ENCODE measurements around the gene MATCAP1.

Gene MATCAP1

GRCh38 chr16:67216612-67217490 is 33.1 kb upstream of the MATCAP1 start:
- Histone ChIP-seq H3K4me1 (ENCODE audit: control insufficient read depth, insufficient read depth, low read length) (peaks cover 2% of the 10 kb centered on the region), H3K36me3 (ENCODE audit: control insufficient read depth in 2 of 2, insufficient read depth in 2 of 2, low read length in 2 of 2) (peaks cover 0 to 4% of the 10 kb centered on the region in 2 donors), H3K27me3 (ENCODE audit: control insufficient read depth in 1 of 2, insufficient read depth in 2 of 2, low read length in 2 of 2) (no peaks in the 10 kb centered on the region), H3K4me3 (ENCODE audit: low read length in 2 of 2) (no peak overlapping the region), H3K9ac (ENCODE audit: low read length in 2 of 2) (no peak overlapping the region), H3K9me3 (ENCODE audit: control insufficient read depth in 2 of 2, low read length in 2 of 2) (no peaks in the 10 kb centered on the region), H3K27ac (ENCODE audit: low read length) (no peak overlapping the region)

- Histone ChIP-seq H3K4me3 (ENCODE audit: low read length in 2 of 2) (no peak overlapping the region), H3K9me3 (ENCODE audit: control insufficient read depth in 2 of 2, low read length in 2 of 2) (no peaks in the 10 kb centered on the region), H3K4me1 (ENCODE audit: control insufficient read depth, insufficient read depth, low read length) (peaks cover 2% of the 10 kb centered on the region), H3K27ac (ENCODE audit: low read length) (no peak overlapping the region), H3K36me3 (ENCODE audit: control insufficient read depth in 2 of 2, insufficient read depth in 2 of 2, low read length in 2 of 2) (peaks cover 0 to 6% of the 10 kb centered on the region in 2 donors), H3K9ac (ENCODE audit: low read length in 2 of 2) (no peak overlapping the region), H3K27me3 (ENCODE audit: control insufficient read depth in 1 of 2, insufficient read depth in 2 of 2, low read length in 2 of 2) (no peaks in the 10 kb centered on the region)
Measured at GRCh38 chr16:67215706-67216105, 31.9 kb upstream of the MATCAP1 start.

- H3K27me3 ChIP-seq (ENCODE audit: control insufficient read depth in 1 of 2, insufficient read depth in 2 of 2, low read length in 2 of 2), result no peaks in the 10 kb centered on the region
- H3K27ac ChIP-seq (ENCODE audit: low read length), result no peak overlapping the region
- H3K4me1 ChIP-seq (ENCODE audit: control insufficient read depth, insufficient read depth, low read length), result peaks cover 2% of the 10 kb centered on the region
- peaks cover 0 to 6% of the 10 kb centered on the region in 2 donors for H3K36me3 ChIP-seq (ENCODE audit: control insufficient read depth in 2 of 2, insufficient read depth in 2 of 2, low read length in 2 of 2)
- H3K9ac ChIP-seq (ENCODE audit: low read length in 2 of 2), result no peak overlapping the region
- H3K4me3 ChIP-seq (ENCODE audit: low read length in 2 of 2), result no peak overlapping the region
- no peaks in the 10 kb centered on the region for H3K9me3 ChIP-seq (ENCODE audit: control insufficient read depth in 2 of 2, low read length in 2 of 2)
Measured at GRCh38 chr16:67213197-67214019, 29.6 kb upstream of the MATCAP1 start.

GRCh38 chr16:67212766-67213165 is 29.0 kb upstream of the MATCAP1 start:
- H3K4me3 ChIP-seq (ENCODE audit: low read length in 2 of 2), result no peak overlapping the region
- H3K27me3 ChIP-seq (ENCODE audit: control insufficient read depth in 1 of 2, insufficient read depth in 2 of 2, low read length in 2 of 2), result no peaks in the 10 kb centered on the region
- no peaks in the 10 kb centered on the region for H3K9me3 ChIP-seq (ENCODE audit: control insufficient read depth in 2 of 2, low read length in 2 of 2)
- H3K9ac ChIP-seq (ENCODE audit: low read length in 2 of 2), result no peak overlapping the region
- H3K4me1 ChIP-seq (ENCODE audit: control insufficient read depth, insufficient read depth, low read length), result peaks cover 2% of the 10 kb centered on the region
- H3K27ac ChIP-seq (ENCODE audit: low read length), result no peak overlapping the region
- H3K36me3 ChIP-seq (ENCODE audit: control insufficient read depth in 2 of 2, insufficient read depth in 2 of 2, low read length in 2 of 2), result peaks cover 0 to 6% of the 10 kb centered on the region in 2 donors

- Histone ChIP-seq H3K27ac (ENCODE audit: low read length) (no peak overlapping the region), H3K27me3 (ENCODE audit: control insufficient read depth in 1 of 2, insufficient read depth in 2 of 2, low read length in 2 of 2) (no peaks in the 10 kb centered on the region), H3K4me1 (ENCODE audit: control insufficient read depth, insufficient read depth, low read length) (peaks cover 2% of the 10 kb centered on the region), H3K36me3 (ENCODE audit: control insufficient read depth in 2 of 2, insufficient read depth in 2 of 2, low read length in 2 of 2) (peaks cover 0 to 4% of the 10 kb centered on the region in 2 donors), H3K9ac (ENCODE audit: low read length in 2 of 2) (no peak overlapping the region), H3K9me3 (ENCODE audit: control insufficient read depth in 2 of 2, low read length in 2 of 2) (no peaks in the 10 kb centered on the region), H3K4me3 (ENCODE audit: low read length in 2 of 2) (no peak overlapping the region)
Measured at GRCh38 chr16:67211674-67212073, 27.9 kb upstream of the MATCAP1 start.

- Histone ChIP-seq H3K4me1 (ENCODE audit: control insufficient read depth, insufficient read depth, low read length) (no peaks in the 10 kb centered on the region), H3K4me3 (ENCODE audit: low read length in 2 of 2) (no peak overlapping the region), H3K27me3 (ENCODE audit: control insufficient read depth in 1 of 2, insufficient read depth in 2 of 2, low read length in 2 of 2) (no peaks in the 10 kb centered on the region), H3K9me3 (ENCODE audit: control insufficient read depth in 2 of 2, low read length in 2 of 2) (no peaks in the 10 kb centered on the region), H3K9ac (ENCODE audit: low read length in 2 of 2) (no peak overlapping the region), H3K36me3 (ENCODE audit: control insufficient read depth in 2 of 2, insufficient read depth in 2 of 2, low read length in 2 of 2) (peaks cover 0 to 7% of the 10 kb centered on the region in 2 donors), H3K27ac (ENCODE audit: low read length) (no peak overlapping the region)
Measured at GRCh38 chr16:67210069-67210937, 26.5 kb upstream of the MATCAP1 start.

GRCh38 chr16:67209565-67209964 is 25.8 kb upstream of the MATCAP1 start:
- Histone ChIP-seq H3K4me1 (ENCODE audit: control insufficient read depth, insufficient read depth, low read length) (no peaks in the 10 kb centered on the region), H3K27ac (ENCODE audit: low read length) (no peak overlapping the region), H3K9ac (ENCODE audit: low read length in 2 of 2) (no peak overlapping the region), H3K27me3 (ENCODE audit: control insufficient read depth in 1 of 2, insufficient read depth in 2 of 2, low read length in 2 of 2) (no peaks in the 10 kb centered on the region), H3K9me3 (ENCODE audit: control insufficient read depth in 2 of 2, low read length in 2 of 2) (no peaks in the 10 kb centered on the region), H3K36me3 (ENCODE audit: control insufficient read depth in 2 of 2, insufficient read depth in 2 of 2, low read length in 2 of 2) (peaks cover 0 to 6% of the 10 kb centered on the region in 2 donors), H3K4me3 (ENCODE audit: low read length in 2 of 2) (no peak overlapping the region)

GRCh38 chr16:67208154-67208896 is 24.6 kb upstream of the MATCAP1 start:
- Histone ChIP-seq H3K4me3 (ENCODE audit: low read length in 2 of 2) (no peak overlapping the region), H3K36me3 (ENCODE audit: control insufficient read depth in 2 of 2, insufficient read depth in 2 of 2, low read length in 2 of 2) (peaks cover 0 to 6% of the 10 kb centered on the region in 2 donors), H3K9ac (ENCODE audit: low read length in 2 of 2) (no peak overlapping the region), H3K27me3 (ENCODE audit: control insufficient read depth in 1 of 2, insufficient read depth in 2 of 2, low read length in 2 of 2) (no peaks in the 10 kb centered on the region), H3K27ac (ENCODE audit: low read length) (no peak overlapping the region), H3K4me1 (ENCODE audit: control insufficient read depth, insufficient read depth, low read length) (no peaks in the 10 kb centered on the region), H3K9me3 (ENCODE audit: control insufficient read depth in 2 of 2, low read length in 2 of 2) (no peaks in the 10 kb centered on the region)

- H3K9ac ChIP-seq (ENCODE audit: low read length in 2 of 2), result no peak overlapping the region
- no peaks in the 10 kb centered on the region for H3K4me1 ChIP-seq (ENCODE audit: control insufficient read depth, insufficient read depth, low read length)
- no peak overlapping the region for H3K4me3 ChIP-seq (ENCODE audit: low read length in 2 of 2)
- peaks cover 0 to 8% of the 10 kb centered on the region in 2 donors for H3K36me3 ChIP-seq (ENCODE audit: control insufficient read depth in 2 of 2, insufficient read depth in 2 of 2, low read length in 2 of 2)
- H3K27ac ChIP-seq (ENCODE audit: low read length), result no peak overlapping the region
- no peaks in the 10 kb centered on the region for H3K9me3 ChIP-seq (ENCODE audit: control insufficient read depth in 2 of 2, low read length in 2 of 2)
- H3K27me3 ChIP-seq (ENCODE audit: control insufficient read depth in 1 of 2, insufficient read depth in 2 of 2, low read length in 2 of 2), result no peaks in the 10 kb centered on the region
Measured at GRCh38 chr16:67207249-67208091, 23.7 kb upstream of the MATCAP1 start.
